Mesothelial cell of epicardium (in vitro differentiated cells): ENCODE data around the gene FAM219A. TPM values are rescaled to one million over a fixed set of nuclear protein-coding genes. Genes with fewer than 3 reads are reported as not detected.

Experiments
- DNase-seq, 2 experiments: peaks; one replicate each; pipeline ENCODE4 v3.0.0; 2021; ENCODE audit warnings: low spot score in 2 of 2; ENCODE audit not compliant: unreplicated experiment in 2 of 2
- H3K27ac Mint-ChIP-seq: 2 replicates; pipeline ENCODE4 v1.8.0; 2021; ENCODE audit warnings: mixed read lengths
- H3K27me3 Mint-ChIP-seq: 2 replicates; pipeline ENCODE4 v1.8.0; 2021; ENCODE audit warnings: low read depth, mixed read lengths
- H3K36me3 Mint-ChIP-seq: 2 replicates; pipeline ENCODE4 v1.8.0; 2021; ENCODE audit warnings: mixed read lengths
- H3K4me1 Mint-ChIP-seq: 2 replicates; pipeline ENCODE4 v1.8.0; 2021; ENCODE audit warnings: mixed read lengths
- H3K4me3 Mint-ChIP-seq: 2 replicates; pipeline ENCODE4 v1.8.0; 2021; ENCODE audit warnings: mild to moderate bottlenecking, moderate library complexity, mixed read lengths
- H3K9me3 Mint-ChIP-seq: 2 replicates; pipeline ENCODE4 v1.8.0; 2021; ENCODE audit warnings: mixed read lengths
- total RNA-seq: library from RNA; stranded (reverse); gene quantifications from 3 replicates; pipeline ENCODE4 v1.2.1, GENCODE V29; 2021
- TF ChIP-seq, protein P1 (sequence below): fragments of 200-600 bp; sonication (generic); IDR thresholded peaks from one replicate; pipeline ENCODE4 v1.5.0; 2021; ENCODE audit warnings: antibody characterized with exemption; ENCODE audit not compliant: unreplicated experiment

FAM219A gene
- total RNA-seq, 1 donor from 2014 or later, result 16.9 TPM

DNA sequence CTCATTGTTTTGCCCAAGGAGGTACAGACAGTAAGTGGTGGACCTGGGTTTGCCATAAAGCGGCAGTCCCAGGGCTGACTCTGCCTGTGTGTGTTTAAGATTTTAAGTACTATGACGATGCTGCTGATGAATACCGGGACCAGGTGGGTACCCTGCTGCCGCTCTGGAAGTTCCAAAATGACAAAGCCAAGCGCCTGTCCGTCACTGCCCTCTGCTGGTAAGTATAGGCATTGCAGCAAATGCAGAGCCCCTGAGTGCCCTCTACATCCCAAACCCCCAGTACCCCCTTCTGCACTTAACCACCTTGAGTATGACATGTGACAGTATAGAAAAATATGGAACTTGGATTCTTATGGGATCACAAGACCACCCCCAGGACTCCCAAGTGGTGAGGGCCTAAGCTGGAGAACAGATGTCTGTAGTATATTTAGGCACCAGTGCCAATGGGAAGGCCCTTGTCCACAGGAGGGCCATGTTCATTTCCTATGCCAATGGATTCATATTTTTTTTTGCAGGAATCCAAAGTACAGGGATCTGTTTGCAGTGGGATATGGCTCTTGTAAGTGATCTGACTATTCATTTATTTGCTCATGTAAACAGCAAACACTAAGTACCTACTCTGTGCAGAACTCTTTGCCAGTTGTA, 42.4 kb upstream of the FAM219A start:
- H3K27ac Mint-ChIP-seq, result no peak overlapping the region
- peaks cover 68% of the 10 kb centered on the region for H3K27me3 Mint-ChIP-seq
- H3K9me3 Mint-ChIP-seq, result peaks cover 5% of the 10 kb centered on the region
- no peaks in the 10 kb centered on the region for H3K36me3 Mint-ChIP-seq
- no peak overlapping the region for H3K4me3 Mint-ChIP-seq
- no peaks in the 10 kb centered on the region for H3K4me1 Mint-ChIP-seq
- TF ChIP-seq, protein P1, sequence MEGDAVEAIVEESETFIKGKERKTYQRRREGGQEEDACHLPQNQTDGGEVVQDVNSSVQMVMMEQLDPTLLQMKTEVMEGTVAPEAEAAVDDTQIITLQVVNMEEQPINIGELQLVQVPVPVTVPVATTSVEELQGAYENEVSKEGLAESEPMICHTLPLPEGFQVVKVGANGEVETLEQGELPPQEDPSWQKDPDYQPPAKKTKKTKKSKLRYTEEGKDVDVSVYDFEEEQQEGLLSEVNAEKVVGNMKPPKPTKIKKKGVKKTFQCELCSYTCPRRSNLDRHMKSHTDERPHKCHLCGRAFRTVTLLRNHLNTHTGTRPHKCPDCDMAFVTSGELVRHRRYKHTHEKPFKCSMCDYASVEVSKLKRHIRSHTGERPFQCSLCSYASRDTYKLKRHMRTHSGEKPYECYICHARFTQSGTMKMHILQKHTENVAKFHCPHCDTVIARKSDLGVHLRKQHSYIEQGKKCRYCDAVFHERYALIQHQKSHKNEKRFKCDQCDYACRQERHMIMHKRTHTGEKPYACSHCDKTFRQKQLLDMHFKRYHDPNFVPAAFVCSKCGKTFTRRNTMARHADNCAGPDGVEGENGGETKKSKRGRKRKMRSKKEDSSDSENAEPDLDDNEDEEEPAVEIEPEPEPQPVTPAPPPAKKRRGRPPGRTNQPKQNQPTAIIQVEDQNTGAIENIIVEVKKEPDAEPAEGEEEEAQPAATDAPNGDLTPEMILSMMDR, result peak; percentile 98
- peak in 1 of 2 experiments; percentile 80 for DNase-seq

DNA sequence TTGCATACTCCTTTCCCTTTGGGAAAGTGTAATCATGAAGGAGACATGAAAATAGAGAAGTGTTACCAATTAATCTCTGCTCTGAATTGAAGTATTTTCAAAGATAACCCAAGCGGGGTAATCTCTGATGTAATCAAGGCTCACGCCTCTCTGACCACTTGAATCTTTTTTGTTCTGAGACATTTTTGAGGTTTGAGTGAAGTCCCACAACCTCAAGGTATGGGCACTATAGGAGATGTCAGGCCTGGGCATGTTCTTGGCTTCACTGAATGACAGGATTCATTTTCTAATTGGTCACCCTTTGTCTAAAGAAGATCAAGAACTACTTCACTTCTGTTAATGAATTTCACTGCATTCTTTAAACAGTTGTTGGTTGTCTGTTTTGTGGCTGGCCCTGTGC, 40.7 kb upstream of the FAM219A start:
- Mint-ChIP-seq H3K4me1 (no peaks in the 10 kb centered on the region), H3K27ac (no peak overlapping the region)

DNA sequence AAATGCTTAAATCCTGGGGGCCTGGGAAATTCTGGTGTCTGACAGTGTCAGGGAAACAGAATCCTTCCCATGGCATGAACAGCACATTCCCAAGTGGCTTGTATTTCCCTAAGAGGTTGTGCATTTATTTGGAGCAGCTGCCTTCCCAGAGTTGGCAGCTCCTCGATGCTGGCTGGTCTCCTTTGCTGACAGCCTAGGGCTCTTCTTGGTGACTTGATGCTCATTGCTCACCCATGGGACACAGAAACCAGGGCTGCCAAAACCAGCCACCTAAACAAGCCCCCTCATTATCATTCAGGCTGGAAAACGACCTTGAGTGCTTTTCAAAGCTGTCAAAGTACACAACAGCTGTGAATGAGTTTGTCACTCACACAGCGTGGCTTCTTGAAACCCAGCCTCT, 40.2 kb upstream of the FAM219A start:
- Mint-ChIP-seq H3K36me3 (no peaks in the 10 kb centered on the region), H3K4me3 (no peak overlapping the region)

More for the DNA sequence above, 40.7 kb upstream of the FAM219A start:
- no peak for DNase-seq
- Mint-ChIP-seq H3K9me3 (no peaks in the 10 kb centered on the region), H3K4me3 (no peak overlapping the region), H3K27me3 (peaks cover 54% of the 10 kb centered on the region), H3K36me3 (no peaks in the 10 kb centered on the region)
- TF ChIP-seq, protein P1, result no peak

DNA sequence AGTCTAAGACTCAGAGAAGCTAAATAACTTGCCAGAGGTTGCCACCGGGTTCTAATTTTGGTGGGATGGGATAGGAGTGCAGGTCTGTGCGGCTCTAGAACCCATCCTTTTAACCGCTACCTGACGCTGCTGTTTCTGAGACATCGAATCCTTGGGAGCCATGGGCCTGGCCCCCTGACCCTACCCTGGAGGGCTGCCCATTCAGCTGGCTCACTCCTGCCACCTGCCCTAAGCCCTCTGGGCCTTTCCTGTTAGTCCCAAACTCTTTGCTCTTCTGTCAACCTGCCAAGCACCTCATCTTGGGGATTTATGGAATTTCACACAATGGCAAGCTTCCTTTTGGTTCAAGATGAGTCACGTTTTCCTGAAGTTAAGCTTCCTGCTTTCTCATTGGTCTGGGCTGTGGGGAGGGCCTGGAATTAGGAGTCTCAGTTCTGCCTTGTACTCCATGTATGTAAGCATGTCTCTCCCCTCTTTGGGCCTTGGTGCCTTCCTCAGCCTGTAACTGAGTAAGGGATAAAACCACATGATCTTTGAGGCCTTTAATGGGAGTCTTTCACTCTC, 37.9 kb upstream of the FAM219A start:
- no peak for DNase-seq
- no peak overlapping the region for H3K4me3 Mint-ChIP-seq
- H3K27me3 Mint-ChIP-seq, result peaks cover 45% of the 10 kb centered on the region
- H3K27ac Mint-ChIP-seq, result no peak overlapping the region
- no peaks in the 10 kb centered on the region for H3K36me3 Mint-ChIP-seq
- H3K4me1 Mint-ChIP-seq, result no peaks in the 10 kb centered on the region
- TF ChIP-seq, protein P1, result no peak
- H3K9me3 Mint-ChIP-seq, result no peaks in the 10 kb centered on the region

More for the DNA sequence above, 40.2 kb upstream of the FAM219A start:
- H3K4me1 Mint-ChIP-seq, result no peaks in the 10 kb centered on the region
- no peak for DNase-seq
- H3K27ac Mint-ChIP-seq, result no peak overlapping the region
- peaks cover 51% of the 10 kb centered on the region for H3K27me3 Mint-ChIP-seq
- TF ChIP-seq, protein P1, result no peak
- H3K9me3 Mint-ChIP-seq, result no peaks in the 10 kb centered on the region

DNA sequence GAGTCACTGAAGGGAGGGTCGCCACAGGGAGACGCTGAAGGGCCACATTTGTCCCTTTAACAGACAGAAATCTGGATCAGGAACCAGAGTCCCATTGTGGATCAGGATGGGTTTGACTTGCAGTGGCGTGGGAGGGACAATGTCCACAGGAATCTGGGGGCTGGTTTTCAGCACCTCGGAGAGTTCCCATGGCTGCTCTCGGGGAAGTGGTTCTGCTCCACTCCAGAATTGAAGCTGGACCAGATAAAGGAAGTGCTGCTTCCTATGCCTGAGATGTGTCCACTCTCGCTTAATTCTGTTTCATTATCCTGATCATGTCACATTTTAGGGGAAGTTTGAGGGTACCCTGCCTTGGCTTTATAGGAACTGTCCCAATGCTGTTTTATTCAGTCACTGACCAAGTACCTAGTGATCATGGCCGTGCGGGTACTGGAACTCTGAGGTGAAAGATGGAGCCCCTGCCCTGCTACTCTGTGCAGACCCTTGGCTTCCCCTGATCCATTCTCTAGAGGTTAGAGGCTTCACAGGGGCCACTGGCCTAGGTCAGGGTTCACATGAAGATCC, 35.7 kb upstream of the FAM219A start:
- no peak overlapping the region for H3K4me3 Mint-ChIP-seq
- no peaks in the 10 kb centered on the region for H3K4me1 Mint-ChIP-seq
- no peaks in the 10 kb centered on the region for H3K36me3 Mint-ChIP-seq
- TF ChIP-seq, protein P1, result no peak
- peaks cover 47% of the 10 kb centered on the region for H3K27me3 Mint-ChIP-seq
- peak; percentile 49 to 73 for DNase-seq
- H3K27ac Mint-ChIP-seq, result no peak overlapping the region
- H3K9me3 Mint-ChIP-seq, result no peaks in the 10 kb centered on the region
